ENCODE data around the gene SMIM20. TPM values are rescaled to one million over a fixed set of nuclear protein-coding genes. Genes with fewer than 3 reads are reported as not detected.

The SMIM20 gene
- total and polyA plus RNA-seq, 2 of the 4 experiments (the other 2 are of a cell fraction): 13.6 to 23.1 TPM

DNA sequence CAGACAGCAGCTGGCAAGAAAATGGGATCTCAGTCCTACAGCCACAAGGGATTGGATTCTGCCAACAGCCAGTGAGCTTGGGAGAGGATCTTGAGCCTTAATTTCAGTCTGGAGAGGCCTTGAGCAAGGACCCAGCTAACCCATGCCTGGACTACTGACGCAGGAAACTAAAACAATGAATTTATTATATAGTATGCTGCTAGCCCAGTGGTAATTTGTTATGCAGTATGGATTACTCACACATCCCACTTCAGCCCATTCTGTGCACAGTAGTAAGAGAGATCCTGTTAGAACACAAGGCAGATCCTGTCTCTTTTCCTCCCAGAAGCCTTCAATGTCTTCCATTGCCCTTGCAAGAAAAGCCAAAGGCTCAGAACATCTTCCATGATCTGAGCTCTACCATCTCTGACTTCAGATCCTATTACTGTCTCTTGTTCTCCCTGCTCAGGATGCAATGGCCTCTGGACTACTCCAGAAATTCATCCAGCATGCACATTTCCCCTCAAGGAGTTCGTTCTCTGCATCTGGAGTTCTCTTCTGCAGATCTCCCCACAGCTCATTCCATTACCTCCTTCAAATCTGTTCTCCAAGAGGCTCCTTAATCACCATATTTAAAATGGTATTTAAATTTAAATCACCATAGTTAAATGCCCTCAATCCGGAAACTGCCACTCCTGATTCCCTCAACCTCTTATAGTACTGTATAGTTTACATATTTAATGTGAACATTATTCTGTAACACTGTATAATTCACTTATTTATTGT, 27.6 kb downstream of the SMIM20 start:
- no TSS peak for BruUV-seq (replicated peaks)
- Histone ChIP-seq H3K4me3 (ENCODE audit: insufficient read depth, low read depth, low read length) (no peak overlapping the region), H2AK9ac (replicated peaks; ENCODE audit: low read depth, low read length, poor library complexity) (no peak overlapping the region), H3K27ac (ENCODE audit: insufficient read depth, low read length) (no peak overlapping the region), H3K56ac (ENCODE audit: extremely low read depth, insufficient read depth, low read length) (no peak overlapping the region), H3K9ac (ENCODE audit: low read depth, low read length) (no peak overlapping the region), H2BK15ac (ENCODE audit: low read depth, low read length) (no peak overlapping the region), H2BK5ac (ENCODE audit: low read depth, low read length, poor library complexity, severe bottlenecking) (no peak overlapping the region), H3K79me1 (ENCODE audit: low read depth in 1 of 2, low read length in 2 of 2) (no peaks in the 10 kb centered on the region), H2BK120ac (ENCODE audit: low read depth, low read length) (no peak overlapping the region), H3K36me3 (ENCODE audit: control insufficient read depth, insufficient read depth, low read length) (no peaks in the 10 kb centered on the region), H3K23ac (ENCODE audit: low read depth, low read length) (no peak overlapping the region), H3K18ac (ENCODE audit: low read depth, low read length) (no peak overlapping the region), H4K5ac (ENCODE audit: low read depth, low read length) (no peak overlapping the region), H3K4me1 (ENCODE audit: control insufficient read depth, insufficient read depth, low read length) (peaks cover 8% of the 10 kb centered on the region), H2AK5ac (ENCODE audit: low read depth, low read length) (no peak overlapping the region), H2BK20ac (ENCODE audit: low read depth, low read length) (no peak overlapping the region), H2AFZ (replicated peaks; ENCODE audit: low read length, poor library complexity) (no peak overlapping the region), H4K20me1 (ENCODE audit: insufficient read depth, low read length) (no peaks in the 10 kb centered on the region), H3K9me3 (ENCODE audit: control insufficient read depth, insufficient read depth, low read length) (no peaks in the 10 kb centered on the region; the same call in 1 of the 2 replicates), H4K8ac (ENCODE audit: low read depth in 2 of 2, low read length in 2 of 2) (no peak overlapping the region), H4K91ac (ENCODE audit: insufficient read depth, low read depth, low read length) (no peak overlapping the region), H3K27me3 (ENCODE audit: control insufficient read depth, insufficient read depth, low read length) (peaks cover 7% of the 10 kb centered on the region), H3K4ac (ENCODE audit: low read depth, low read length) (no peak overlapping the region), H3K9me1 (ENCODE audit: insufficient read depth, low read length) (no peaks in the 10 kb centered on the region), H3K4me2 (ENCODE audit: low read depth, low read length) (no peak overlapping the region), H3K14ac (replicated peaks; ENCODE audit: low read depth, low read length) (no peak overlapping the region)
- DNase-seq (peak; percentile 20), ATAC-seq (ENCODE audit: low read depth) (no peak)
- CTCF ChIA-PET: interaction anchor here (0.7 kb wide), 1 partner anchor 1265 kb away, joined by 3 read pairs; no protein-coding TSS in a partner anchor
- POLR2A ChIA-PET (ENCODE audit: unreplicated experiment): no interaction called here
- WGBS, 2 experiments (ENCODE audit: extremely low coverage in 2 of 2, insufficient read length in 1 of 2): no CpG with 5 or more reads among the region's 3 CpGs
- intact Hi-C loops (cut with micrococcal nuclease) (no loop called here), in situ Hi-C loops (cut with MboI; ENCODE audit: low sequenced_read_pairs) (no loop called here), dilution Hi-C loops (cut with HindIII; ENCODE audit: low sequenced_read_pairs, unreplicated experiment) (no loop called here)
- TF ChIP-seq MAFK (IDR thresholded peaks at IDR 0.05; ENCODE audit: low read depth, low read length): no peak
- TF ChIP-seq RAD21 (IDR thresholded peaks at IDR 0.05; ENCODE audit: low read length): no peak
- TF ChIP-seq, protein P1, sequence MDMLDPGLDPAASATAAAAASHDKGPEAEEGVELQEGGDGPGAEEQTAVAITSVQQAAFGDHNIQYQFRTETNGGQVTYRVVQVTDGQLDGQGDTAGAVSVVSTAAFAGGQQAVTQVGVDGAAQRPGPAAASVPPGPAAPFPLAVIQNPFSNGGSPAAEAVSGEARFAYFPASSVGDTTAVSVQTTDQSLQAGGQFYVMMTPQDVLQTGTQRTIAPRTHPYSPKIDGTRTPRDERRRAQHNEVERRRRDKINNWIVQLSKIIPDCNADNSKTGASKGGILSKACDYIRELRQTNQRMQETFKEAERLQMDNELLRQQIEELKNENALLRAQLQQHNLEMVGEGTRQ (IDR thresholded peaks at IDR 0.05; ENCODE audit: low read depth, low read length): no peak
- TF ChIP-seq FOS (IDR thresholded peaks at IDR 0.05; ENCODE audit: low read depth, low read length): no peak
- TF ChIP-seq, protein P2, sequence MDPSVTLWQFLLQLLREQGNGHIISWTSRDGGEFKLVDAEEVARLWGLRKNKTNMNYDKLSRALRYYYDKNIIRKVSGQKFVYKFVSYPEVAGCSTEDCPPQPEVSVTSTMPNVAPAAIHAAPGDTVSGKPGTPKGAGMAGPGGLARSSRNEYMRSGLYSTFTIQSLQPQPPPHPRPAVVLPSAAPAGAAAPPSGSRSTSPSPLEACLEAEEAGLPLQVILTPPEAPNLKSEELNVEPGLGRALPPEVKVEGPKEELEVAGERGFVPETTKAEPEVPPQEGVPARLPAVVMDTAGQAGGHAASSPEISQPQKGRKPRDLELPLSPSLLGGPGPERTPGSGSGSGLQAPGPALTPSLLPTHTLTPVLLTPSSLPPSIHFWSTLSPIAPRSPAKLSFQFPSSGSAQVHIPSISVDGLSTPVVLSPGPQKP (IDR thresholded peaks at IDR 0.05; ENCODE audit: borderline replicate concordance, low read depth, low read length): no peak
- no peak for TF ChIP-seq RFX5 (IDR thresholded peaks at IDR 0.05; ENCODE audit: low read depth, low read length)
- TF ChIP-seq RCOR1 (IDR thresholded peaks at IDR 0.05; ENCODE audit: insufficient replicate concordance, low read length): no peak
- no peak for TF ChIP-seq MXI1 (IDR thresholded peaks at IDR 0.05; ENCODE audit: borderline replicate concordance, low read depth, low read length)
- TF ChIP-seq SMC3 (IDR thresholded peaks at IDR 0.05; ENCODE audit: low read depth, low read length): no peak
- TF ChIP-seq, protein P3, sequence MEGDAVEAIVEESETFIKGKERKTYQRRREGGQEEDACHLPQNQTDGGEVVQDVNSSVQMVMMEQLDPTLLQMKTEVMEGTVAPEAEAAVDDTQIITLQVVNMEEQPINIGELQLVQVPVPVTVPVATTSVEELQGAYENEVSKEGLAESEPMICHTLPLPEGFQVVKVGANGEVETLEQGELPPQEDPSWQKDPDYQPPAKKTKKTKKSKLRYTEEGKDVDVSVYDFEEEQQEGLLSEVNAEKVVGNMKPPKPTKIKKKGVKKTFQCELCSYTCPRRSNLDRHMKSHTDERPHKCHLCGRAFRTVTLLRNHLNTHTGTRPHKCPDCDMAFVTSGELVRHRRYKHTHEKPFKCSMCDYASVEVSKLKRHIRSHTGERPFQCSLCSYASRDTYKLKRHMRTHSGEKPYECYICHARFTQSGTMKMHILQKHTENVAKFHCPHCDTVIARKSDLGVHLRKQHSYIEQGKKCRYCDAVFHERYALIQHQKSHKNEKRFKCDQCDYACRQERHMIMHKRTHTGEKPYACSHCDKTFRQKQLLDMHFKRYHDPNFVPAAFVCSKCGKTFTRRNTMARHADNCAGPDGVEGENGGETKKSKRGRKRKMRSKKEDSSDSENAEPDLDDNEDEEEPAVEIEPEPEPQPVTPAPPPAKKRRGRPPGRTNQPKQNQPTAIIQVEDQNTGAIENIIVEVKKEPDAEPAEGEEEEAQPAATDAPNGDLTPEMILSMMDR (conservative IDR thresholded peaks at IDR 0.05; ENCODE audit: low read depth, low read length): no peak
- no peak for TF ChIP-seq POLR2A (IDR thresholded peaks at IDR 0.05; ENCODE audit: low read depth, low read length)
- no peak for TF ChIP-seq CEBPB (IDR thresholded peaks at IDR 0.05; ENCODE audit: low read depth, low read length)

All from IMR-90 (cell line).